ENCODE results near the gene OR8S1. TPM values are rescaled to one million over a fixed set of nuclear protein-coding genes. Genes with fewer than 3 reads are reported as not detected.
A peak's percentile ranks its signal among the peaks of the same experiment; 100 is the strongest.
"Not testable (repeated sequence)": the region's sequence is repeated elsewhere in the genome, so short reads cannot be mapped to it uniquely, and the experiment has no call there.

Gene OR8S1
- total RNA-seq, 2 experiments from 2014 or later, result not detected

GRCh38 chr12:48545833-48546469, 20.5 kb downstream of the OR8S1 start:
- Mint-ChIP-seq H3K4me1 (ENCODE audit: low read depth) (no peaks in the 10 kb centered on the region), H3K27me3 (peaks cover 8% of the 10 kb centered on the region), H3K27ac (no peak overlapping the region), H3K9me3 (peaks cover 4% of the 10 kb centered on the region), H3K4me3 (no peak overlapping the region), H3K36me3 (ENCODE audit: low read depth) (no peaks in the 10 kb centered on the region)
- no peak overlapping the region for H3K27ac ChIP-seq (ENCODE audit: low read depth in 1 of 2, low read length in 2 of 2)
- H3K27me3 ChIP-seq (ENCODE audit: control insufficient read depth in 1 of 2, insufficient read depth in 2 of 2, low read length in 2 of 2), result no peaks in the 10 kb centered on the region
- ChIA-PET POLR2A (no interaction called here), CTCF (interaction anchor here (2.4 kb wide), 1 partner anchor 73 kb away, joined by 5 read pairs; no protein-coding TSS in a partner anchor)
- H3K36me3 ChIP-seq (ENCODE audit: insufficient read depth, low read length), result no peaks in the 10 kb centered on the region
- intact Hi-C loops (cut with DNase I, micrococcal nuclease), result loop anchor here in 1 of 2 experiments (10.0 kb wide), 1 partner anchor 249 kb away; no protein-coding TSS in a partner anchor
- DNase-seq, result no peak
- no peak overlapping the region for H3K4me3 ChIP-seq (ENCODE audit: low read length)
- no peaks in the 10 kb centered on the region for H3K9me3 ChIP-seq (ENCODE audit: control insufficient read depth in 1 of 2, insufficient read depth in 1 of 2, low read length in 2 of 2)
- TF ChIP-seq, protein P1, sequence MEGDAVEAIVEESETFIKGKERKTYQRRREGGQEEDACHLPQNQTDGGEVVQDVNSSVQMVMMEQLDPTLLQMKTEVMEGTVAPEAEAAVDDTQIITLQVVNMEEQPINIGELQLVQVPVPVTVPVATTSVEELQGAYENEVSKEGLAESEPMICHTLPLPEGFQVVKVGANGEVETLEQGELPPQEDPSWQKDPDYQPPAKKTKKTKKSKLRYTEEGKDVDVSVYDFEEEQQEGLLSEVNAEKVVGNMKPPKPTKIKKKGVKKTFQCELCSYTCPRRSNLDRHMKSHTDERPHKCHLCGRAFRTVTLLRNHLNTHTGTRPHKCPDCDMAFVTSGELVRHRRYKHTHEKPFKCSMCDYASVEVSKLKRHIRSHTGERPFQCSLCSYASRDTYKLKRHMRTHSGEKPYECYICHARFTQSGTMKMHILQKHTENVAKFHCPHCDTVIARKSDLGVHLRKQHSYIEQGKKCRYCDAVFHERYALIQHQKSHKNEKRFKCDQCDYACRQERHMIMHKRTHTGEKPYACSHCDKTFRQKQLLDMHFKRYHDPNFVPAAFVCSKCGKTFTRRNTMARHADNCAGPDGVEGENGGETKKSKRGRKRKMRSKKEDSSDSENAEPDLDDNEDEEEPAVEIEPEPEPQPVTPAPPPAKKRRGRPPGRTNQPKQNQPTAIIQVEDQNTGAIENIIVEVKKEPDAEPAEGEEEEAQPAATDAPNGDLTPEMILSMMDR (IDR thresholded peaks at IDR 0.05), result no peak
- H3K4me1 ChIP-seq (ENCODE audit: insufficient read depth, low read length), result no peaks in the 10 kb centered on the region
- no peak for ATAC-seq (ENCODE audit: poor library complexity)

DNA sequence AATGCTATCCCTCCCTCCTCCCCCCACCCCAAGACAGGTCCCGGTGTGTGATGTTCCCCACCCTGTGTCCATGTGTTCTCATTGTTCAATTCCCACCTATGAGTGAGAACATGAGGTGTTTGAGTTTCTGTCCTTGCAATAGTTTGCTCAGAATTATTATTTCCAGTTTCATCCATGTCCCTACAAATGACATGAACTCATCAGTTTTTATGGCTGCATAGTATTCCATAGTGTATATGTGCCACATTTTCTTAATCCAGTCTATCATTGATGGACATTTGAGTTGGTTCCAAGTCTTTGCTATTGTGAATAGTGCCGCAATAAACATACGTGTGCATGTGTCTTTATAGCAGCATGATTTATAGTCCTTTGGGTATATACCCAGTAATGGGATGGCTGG, 21.6 kb downstream of the OR8S1 start:
- H3K27ac Mint-ChIP-seq; DNase-seq; H3K4me1 ChIP-seq (ENCODE audit: insufficient read depth, low read length); H3K4me3 Mint-ChIP-seq; H3K9me3 Mint-ChIP-seq; CTCF ChIA-PET; H3K36me3 Mint-ChIP-seq (ENCODE audit: low read depth); H3K36me3 ChIP-seq (ENCODE audit: insufficient read depth, low read length); ATAC-seq (ENCODE audit: poor library complexity); H3K9me3 ChIP-seq (ENCODE audit: control insufficient read depth in 1 of 2, insufficient read depth in 1 of 2, low read length in 2 of 2); H3K4me3 ChIP-seq (ENCODE audit: low read length); H3K27me3 Mint-ChIP-seq; H3K27ac ChIP-seq (ENCODE audit: low read depth in 1 of 2, low read length in 2 of 2); H3K27me3 ChIP-seq (ENCODE audit: control insufficient read depth in 1 of 2, insufficient read depth in 2 of 2, low read length in 2 of 2); POLR2A ChIA-PET; H3K4me1 Mint-ChIP-seq (ENCODE audit: low read depth): not testable (repeated sequence)
- intact Hi-C loops (cut with DNase I, micrococcal nuclease), result loop anchor here in 1 of 2 experiments (10.0 kb wide), 1 partner anchor 248 kb away; no protein-coding TSS in a partner anchor

DNA sequence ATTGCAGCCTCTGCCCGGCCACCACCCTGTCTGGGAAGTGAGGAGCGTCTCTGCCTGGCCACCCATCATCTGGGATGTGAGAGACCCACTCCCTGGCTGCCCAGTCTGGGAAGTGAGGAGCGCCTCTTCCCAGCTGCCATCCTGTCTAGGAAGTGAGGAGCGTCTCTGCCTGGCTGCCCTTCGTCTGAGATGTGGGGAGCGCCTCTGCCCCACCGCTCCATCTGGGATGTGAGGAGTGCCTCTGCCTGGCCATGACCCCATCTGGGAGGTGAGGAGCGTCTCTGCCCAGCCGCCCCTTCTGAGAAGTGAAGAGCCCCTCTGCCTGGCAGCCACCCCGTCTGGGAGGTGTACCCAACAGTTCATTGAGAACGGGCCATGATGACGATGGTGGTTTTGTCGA, 26.2 kb downstream of the OR8S1 start:
- H3K4me1 ChIP-seq (ENCODE audit: insufficient read depth, low read length); H3K27ac ChIP-seq (ENCODE audit: low read depth in 1 of 2, low read length in 2 of 2); H3K4me3 Mint-ChIP-seq; H3K27ac Mint-ChIP-seq; H3K4me3 ChIP-seq (ENCODE audit: low read length); DNase-seq; H3K27me3 ChIP-seq (ENCODE audit: control insufficient read depth in 1 of 2, insufficient read depth in 2 of 2, low read length in 2 of 2); ATAC-seq (ENCODE audit: poor library complexity); H3K9me3 Mint-ChIP-seq; H3K9me3 ChIP-seq (ENCODE audit: control insufficient read depth in 1 of 2, insufficient read depth in 1 of 2, low read length in 2 of 2); intact Hi-C loops (cut with DNase I, micrococcal nuclease); H3K36me3 Mint-ChIP-seq (ENCODE audit: low read depth); CTCF ChIA-PET; H3K36me3 ChIP-seq (ENCODE audit: insufficient read depth, low read length); H3K4me1 Mint-ChIP-seq (ENCODE audit: low read depth); POLR2A ChIA-PET: not testable (repeated sequence)
- peaks cover 32% of the 10 kb centered on the region for H3K27me3 Mint-ChIP-seq

DNA sequence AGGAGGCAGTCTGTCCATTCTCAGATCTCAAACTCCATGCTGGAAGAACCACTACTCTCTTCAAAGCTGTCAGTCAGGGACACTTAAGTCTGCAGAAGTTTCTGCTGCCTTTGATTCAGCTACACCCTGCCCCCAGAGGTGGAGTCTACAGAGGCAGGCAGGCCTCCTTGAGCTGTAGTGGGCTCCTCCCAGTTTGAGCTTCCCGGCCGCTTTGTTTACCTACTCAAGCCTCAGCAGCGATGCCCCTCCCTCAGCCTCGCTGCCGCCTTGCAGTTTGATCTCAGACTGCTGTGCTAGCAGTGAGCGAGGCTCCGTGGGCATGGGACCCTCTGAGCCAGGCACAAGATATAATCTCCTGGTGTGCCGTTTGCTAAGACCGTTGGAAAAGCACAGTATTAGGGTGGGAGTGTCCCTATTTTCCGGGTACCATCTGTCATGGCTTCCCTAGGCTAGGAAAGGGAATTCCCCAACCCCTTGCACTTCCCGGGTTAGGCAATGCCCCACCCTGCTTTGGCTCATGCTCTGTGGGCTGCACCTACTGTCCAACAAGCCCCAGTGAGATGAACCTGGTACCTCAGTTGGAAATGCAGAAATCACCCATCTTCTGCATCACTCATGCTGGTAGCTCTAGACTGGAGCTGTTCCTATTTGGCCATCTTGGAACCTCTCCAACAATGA, 28.4 kb downstream of the OR8S1 start:
- H3K4me1 Mint-ChIP-seq (ENCODE audit: low read depth); ATAC-seq (ENCODE audit: poor library complexity); H3K27ac ChIP-seq (ENCODE audit: low read depth in 1 of 2, low read length in 2 of 2); H3K4me1 ChIP-seq (ENCODE audit: insufficient read depth, low read length); H3K36me3 Mint-ChIP-seq (ENCODE audit: low read depth); H3K27me3 ChIP-seq (ENCODE audit: control insufficient read depth in 1 of 2, insufficient read depth in 2 of 2, low read length in 2 of 2); H3K36me3 ChIP-seq (ENCODE audit: insufficient read depth, low read length); H3K4me3 Mint-ChIP-seq; H3K9me3 Mint-ChIP-seq; CTCF ChIA-PET; intact Hi-C loops (cut with DNase I, micrococcal nuclease); H3K27ac Mint-ChIP-seq; H3K9me3 ChIP-seq (ENCODE audit: control insufficient read depth in 1 of 2, insufficient read depth in 1 of 2, low read length in 2 of 2); H3K4me3 ChIP-seq (ENCODE audit: low read length): not testable (repeated sequence)
- peak in 11 of 14 experiments; percentile 1 to 54 (median 10) for DNase-seq
- peaks cover 32% of the 10 kb centered on the region for H3K27me3 Mint-ChIP-seq
- POLR2A ChIA-PET, result interaction anchor here (0.8 kb wide), 1 partner anchor 12 kb away, joined by 3 read pairs; no protein-coding TSS in a partner anchor

All from CD4-positive, alpha-beta T cell (primary cell).